IPS-NIHi11 (cell line): ENCODE results near the gene LCMT1.

Source experiments
- DNase-seq: peaks from one replicate; pipeline ENCODE4 v3.0.0; 2012; ENCODE audit warnings: mixed read lengths, low spot score

The LCMT1 gene

DNA sequence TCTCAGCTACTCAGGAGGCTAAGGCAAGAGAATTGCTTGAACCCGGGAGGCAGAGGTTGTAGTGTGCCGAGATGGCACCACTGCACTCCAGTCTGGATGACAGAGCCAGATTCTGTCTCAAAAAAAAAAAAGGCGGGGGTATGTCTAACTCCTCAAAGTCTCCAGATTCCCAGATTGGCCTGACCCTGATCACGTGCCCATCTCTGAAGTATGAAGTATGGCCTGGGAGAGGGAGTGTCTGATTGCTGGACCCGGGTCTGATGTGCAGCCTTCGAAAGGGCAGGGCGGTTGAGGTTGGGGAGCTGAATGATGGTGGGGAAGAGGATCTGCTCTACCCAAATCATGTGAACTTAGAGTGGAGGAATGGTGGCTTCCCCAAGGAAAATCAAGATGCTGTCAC is 87.9 kb downstream of the LCMT1 start:
- DNase-seq = no peak

DNA sequence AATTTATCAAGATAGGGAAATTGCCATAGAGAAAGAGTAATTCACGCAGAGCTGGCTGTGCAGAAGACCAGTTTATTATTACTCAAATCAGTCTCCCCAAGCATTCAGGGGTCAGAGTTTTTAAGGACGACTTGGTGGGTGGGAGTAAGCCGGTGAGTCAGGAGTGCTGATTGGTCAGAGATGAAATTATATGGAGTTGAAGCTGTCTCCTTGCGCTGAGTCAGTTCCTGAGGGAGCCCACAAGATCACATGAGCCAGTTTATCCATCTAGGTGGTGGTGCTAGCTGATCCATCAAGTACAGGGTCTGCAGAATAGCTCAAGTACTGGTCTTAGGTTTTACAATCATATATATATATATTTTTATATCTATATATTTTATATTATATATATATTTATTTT is 99.2 kb downstream of the LCMT1 start:
- no peak for DNase-seq

DNA sequence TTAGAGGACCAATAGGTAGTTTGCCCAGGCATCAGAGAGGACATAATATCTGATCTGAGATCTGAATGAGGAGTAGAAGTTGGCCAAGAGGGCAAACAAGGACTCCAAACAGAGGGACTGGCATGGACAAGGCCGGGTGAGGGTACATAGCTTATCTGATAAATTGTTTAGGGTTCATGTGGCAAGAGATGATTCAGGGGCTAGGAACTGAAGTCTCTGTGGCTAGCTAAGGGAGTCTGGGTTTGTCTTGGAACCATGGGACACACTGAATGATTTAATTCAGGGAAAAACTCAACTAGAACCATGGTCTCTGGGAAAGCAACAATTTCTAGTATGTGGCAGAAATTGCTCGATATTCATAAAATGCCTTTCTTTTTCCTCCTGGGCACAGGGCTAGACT is 101.1 kb downstream of the LCMT1 start:
- DNase-seq = no peak

DNA sequence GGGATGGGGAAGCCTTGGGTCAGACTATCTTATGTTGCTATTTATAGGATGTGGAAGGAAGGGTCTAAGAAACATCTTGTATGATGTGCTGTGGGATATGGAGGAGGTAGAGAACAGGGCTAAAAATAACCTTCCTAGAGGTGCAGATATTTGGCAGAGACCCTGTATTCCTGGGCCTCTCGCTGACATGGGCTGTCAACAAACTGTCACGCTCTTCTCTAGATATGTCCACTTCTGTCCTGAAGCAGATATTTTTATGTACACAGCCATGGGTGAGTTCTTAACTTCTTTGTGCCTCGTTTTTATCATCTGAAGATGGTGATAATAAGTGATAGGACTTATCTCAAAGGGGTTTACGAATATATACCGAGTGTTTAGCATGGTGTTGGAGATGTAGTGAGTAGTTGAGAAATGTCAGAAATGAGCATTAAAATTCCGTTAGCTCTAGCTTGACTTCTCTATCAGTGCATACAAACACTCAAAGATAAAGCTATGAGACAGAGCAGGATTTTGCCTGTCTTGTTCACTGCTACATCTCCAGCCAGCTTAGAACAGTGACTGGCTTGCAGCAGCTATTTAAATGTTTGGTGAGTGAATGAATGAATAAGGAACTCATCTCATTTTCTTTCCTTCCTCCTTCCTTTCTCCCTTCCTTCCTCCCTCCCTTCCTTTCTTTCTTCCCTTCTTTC is 102.3 kb downstream of the LCMT1 start:
- no peak for DNase-seq

DNA sequence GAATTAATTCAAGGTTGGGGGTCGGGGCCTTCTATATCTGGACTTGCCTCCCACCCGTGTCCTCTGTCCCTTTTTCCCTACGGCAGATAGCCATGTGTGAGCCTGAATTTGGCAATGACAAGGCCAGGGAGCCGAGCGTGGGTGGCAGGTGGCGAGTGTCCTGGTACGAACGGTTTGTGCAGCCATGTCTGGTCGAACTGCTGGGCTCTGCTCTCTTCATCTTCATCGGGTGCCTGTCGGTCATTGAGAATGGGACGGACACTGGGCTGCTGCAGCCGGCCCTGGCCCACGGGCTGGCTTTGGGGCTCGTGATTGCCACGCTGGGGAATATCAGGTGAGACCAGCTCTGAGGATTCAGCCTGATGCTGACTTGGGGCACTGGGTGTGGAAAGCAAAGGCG is 105.6 kb downstream of the LCMT1 start:
- DNase-seq = no peak

DNA sequence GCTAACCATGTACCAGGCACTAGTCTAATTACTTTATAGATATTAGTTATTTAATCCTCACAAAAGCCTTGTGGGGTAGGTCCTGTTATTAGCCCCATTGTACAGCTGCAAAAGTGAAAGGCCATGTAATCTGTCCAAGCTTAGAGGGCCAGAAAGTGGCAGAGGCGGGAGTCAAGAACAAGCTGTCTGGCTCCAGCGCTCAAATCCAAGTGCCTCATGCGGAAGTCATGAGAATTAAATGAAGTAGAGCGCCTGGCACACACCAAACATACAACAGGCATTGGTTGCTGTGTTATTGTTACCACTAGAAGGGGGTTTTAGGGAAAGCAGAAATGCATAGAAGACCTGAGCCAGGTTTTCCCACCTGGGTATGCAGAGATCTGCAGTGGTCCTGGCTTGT is 106.4 kb downstream of the LCMT1 start:
- DNase-seq = no peak

DNA sequence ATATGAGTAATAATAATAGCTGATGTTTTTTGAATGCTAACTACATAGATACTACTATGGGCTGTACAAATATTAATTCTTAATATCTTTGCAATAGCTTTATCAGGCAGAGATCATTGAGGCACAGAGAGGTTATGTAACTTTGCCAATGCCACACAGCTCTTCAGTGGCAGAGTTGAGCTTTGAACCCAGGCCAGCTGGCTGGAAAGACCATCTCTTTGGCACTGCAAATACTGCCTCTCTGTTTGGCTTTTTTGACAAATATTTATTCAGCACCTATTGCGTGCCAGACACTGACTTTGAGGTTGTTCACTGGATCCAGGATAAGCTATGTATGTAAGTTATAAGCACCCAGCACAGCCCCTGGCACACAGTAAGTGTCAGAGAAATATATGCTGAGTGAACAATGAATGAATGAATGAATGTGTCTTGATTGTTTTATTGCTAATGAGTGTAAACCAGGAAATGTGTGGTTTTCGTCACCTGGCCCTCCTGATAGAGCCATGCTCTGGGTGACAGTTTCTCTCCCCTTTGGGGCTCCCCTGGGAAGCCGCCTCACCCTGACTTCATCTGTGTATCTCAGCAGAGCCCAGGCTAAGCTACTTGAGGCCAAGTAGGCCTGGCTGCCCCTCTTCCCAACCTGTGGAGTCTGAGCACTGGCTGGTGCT is 107.7 kb downstream of the LCMT1 start:
- DNase-seq = no peak

DNA sequence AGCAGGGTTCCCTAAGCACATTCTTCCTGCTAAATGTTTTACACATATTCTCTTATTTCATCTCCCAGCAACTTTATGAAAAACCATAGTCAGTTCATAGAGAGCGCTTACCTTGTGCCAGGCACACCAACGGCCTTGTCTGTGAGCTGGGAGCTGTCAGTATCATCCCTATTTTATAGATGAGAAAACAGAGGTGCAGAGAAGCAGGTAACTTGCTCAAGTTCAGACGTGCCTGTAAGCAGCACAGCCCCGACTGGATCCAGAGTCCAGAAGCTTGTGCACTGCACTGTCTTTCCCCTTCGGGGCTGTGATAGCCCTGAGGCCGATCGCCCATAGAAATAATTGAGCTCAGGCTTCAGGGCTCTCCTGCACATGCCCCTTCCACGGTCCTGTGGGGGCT is 111.4 kb downstream of the LCMT1 start:
- DNase-seq = no peak

DNA sequence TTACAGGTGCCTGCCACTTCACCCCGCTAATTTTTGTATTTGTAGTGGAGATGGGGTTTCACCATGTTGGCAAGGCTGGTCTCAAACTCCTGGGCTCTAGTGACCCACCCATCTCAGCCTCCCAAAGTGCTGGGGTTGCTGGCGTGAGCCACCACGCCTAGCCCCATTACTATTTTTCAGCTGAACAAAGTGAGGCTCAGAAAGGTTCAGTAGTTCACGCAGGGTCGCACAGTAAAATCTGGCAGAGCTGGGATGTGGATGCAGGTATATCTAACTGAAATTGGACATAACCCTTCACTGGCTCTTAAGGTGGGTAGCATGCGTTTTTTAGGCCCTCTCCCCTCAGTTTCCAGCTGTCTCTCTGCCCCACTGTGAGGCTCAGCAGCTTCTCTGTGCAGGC is 112.4 kb downstream of the LCMT1 start:
- no peak for DNase-seq

DNA sequence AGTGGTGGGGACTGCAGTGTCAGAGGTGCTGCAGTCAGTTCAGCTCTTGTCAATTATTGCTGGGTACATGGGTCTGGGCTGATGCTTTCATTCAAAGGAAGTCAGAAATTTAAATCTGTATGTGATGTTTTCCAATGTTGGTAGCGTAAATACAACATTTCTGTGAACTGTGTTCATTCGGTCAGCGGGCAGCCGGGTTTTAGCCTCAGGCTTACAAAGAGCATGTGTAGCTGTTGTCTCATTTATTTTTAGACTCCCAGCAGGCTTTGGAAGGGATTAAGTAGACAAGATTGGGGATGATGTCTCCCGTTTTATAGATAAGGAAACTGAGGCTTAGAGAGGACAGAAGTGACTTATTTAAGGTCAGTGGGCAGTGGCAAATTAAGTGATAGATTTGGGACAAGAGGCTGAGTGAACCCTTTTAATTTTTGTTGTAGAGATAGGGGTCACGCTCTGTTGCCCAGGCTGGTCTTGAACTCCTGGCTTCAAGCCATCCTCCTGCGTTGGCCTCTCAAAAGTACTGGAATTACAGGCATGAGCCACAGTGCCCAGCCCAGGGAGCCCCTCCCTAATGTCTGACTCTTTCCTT is 113.3 kb downstream of the LCMT1 start:
- no peak for DNase-seq
